IMR-90 (cell line): Measurements from ENCODE around the gene RHBDF1. TPM values are rescaled to one million over a fixed set of nuclear protein-coding genes. Genes with fewer than 3 reads are reported as not detected.

Experiments
- ATAC-seq: fragments of 200-7000 bp; cut with Tn5 transposase; 2 replicates; pipeline ENCODE4 v1.9.1; 2020; ENCODE audit warnings: low read depth, mild to moderate bottlenecking, moderate library complexity
- BruUV-seq: library from RNA; stranded (reverse); fragments of 400-500 nt; replicated peaks from 2 replicates; lab custom pipeline; 2021; lab: Mats Ljungman, UMichigan
- CTCF ChIA-PET: fragments of 300-600 bp; formaldehyde crosslinking; extraction: SDS; loops from one replicate; lab custom pipeline; 2021; ENCODE audit warnings: antibody characterized with exemption; lab: Yijun Ruan, JAX
- POLR2A ChIA-PET: fragments of 300-600 bp; sonication (Branson Sonifier 250); formaldehyde crosslinking; loops from one replicate; lab custom pipeline; 2022; ENCODE audit warnings: antibody characterized with exemption; ENCODE audit not compliant: unreplicated experiment; lab: Charles Lee
- DNase-seq: peaks from one replicate; pipeline ENCODE4 v3.0.0; 2013
- H2AFZ ChIP-seq: replicated peaks from 2 replicates; pipeline ENCODE3; 2013; ENCODE audit warnings: low read length, mild to moderate bottlenecking; ENCODE audit not compliant: poor library complexity
- H2AK5ac ChIP-seq: 2 replicates; pipeline ENCODE4 v1.6.1; 2013; ENCODE audit warnings: low read depth, low read length, inconsistent platforms
- H2AK9ac ChIP-seq: replicated peaks from 2 replicates; pipeline ENCODE3; 2013; ENCODE audit warnings: mild to moderate bottlenecking, low read depth, low read length, moderate library complexity; ENCODE audit not compliant: poor library complexity
- H2BK120ac ChIP-seq: 2 replicates; pipeline ENCODE4 v1.6.1; 2013; ENCODE audit warnings: low read depth, low read length, inconsistent platforms
- H2BK15ac ChIP-seq: 3 replicates; pipeline ENCODE4 v1.6.1; 2013; ENCODE audit warnings: low read depth, low read length, inconsistent platforms
- H2BK20ac ChIP-seq: 2 replicates; pipeline ENCODE4 v1.6.1; 2013; ENCODE audit warnings: low read depth, mild to moderate bottlenecking, inconsistent platforms, low read length, moderate library complexity
- H2BK5ac ChIP-seq: 2 replicates; pipeline ENCODE4 v1.6.1; 2013; ENCODE audit warnings: mild to moderate bottlenecking, low read depth, low read length, inconsistent platforms; ENCODE audit not compliant: poor library complexity, severe bottlenecking
- H3K14ac ChIP-seq: replicated peaks from 2 replicates; pipeline ENCODE4 v1.6.1; 2013; ENCODE audit warnings: low read depth, low read length, inconsistent platforms
- H3K18ac ChIP-seq: 2 replicates; pipeline ENCODE4 v1.6.1; 2013; ENCODE audit warnings: low read depth, low read length, control low read depth
- H3K23ac ChIP-seq: 2 replicates; pipeline ENCODE4 v1.6.1; 2013; ENCODE audit warnings: low read depth, low read length, inconsistent platforms
- H3K27ac ChIP-seq: 2 replicates; pipeline ENCODE4 v1.5.1; 2013; ENCODE audit warnings: mild to moderate bottlenecking, control low read depth, low read length; ENCODE audit not compliant: insufficient read depth
- H3K27me3 ChIP-seq: 2 replicates; pipeline ENCODE4 v1.6.1; 2013; ENCODE audit warnings: low read length; ENCODE audit not compliant: control insufficient read depth, insufficient read depth
- H3K36me3 ChIP-seq: 2 replicates; pipeline ENCODE4 v1.6.1; 2013; ENCODE audit warnings: low read length, mixed read lengths; ENCODE audit not compliant: control insufficient read depth, insufficient read depth
- H3K4ac ChIP-seq: 2 replicates; pipeline ENCODE4 v1.6.1; 2013; ENCODE audit warnings: low read depth, low read length, inconsistent platforms
- H3K4me1 ChIP-seq: 2 replicates; pipeline ENCODE4 v1.6.1; 2013; ENCODE audit warnings: low read length, mixed read lengths; ENCODE audit not compliant: control insufficient read depth, insufficient read depth
- H3K4me2 ChIP-seq: 2 replicates; pipeline ENCODE4 v1.6.1; 2013; ENCODE audit warnings: low read depth, mild to moderate bottlenecking, control low read depth, low read length, moderate library complexity
- H3K4me3 ChIP-seq: 2 replicates; pipeline ENCODE4 v1.5.1; 2013; ENCODE audit warnings: low read depth, mild to moderate bottlenecking, control low read depth, low read length, moderate library complexity; ENCODE audit not compliant: insufficient read depth
- H3K56ac ChIP-seq: 2 replicates; pipeline ENCODE4 v1.6.1; 2013; ENCODE audit warnings: low read length, inconsistent platforms; ENCODE audit not compliant: insufficient read depth; ENCODE audit errors: extremely low read depth
- H3K79me1 ChIP-seq, 2 experiments: 2 replicates each; pipeline ENCODE4 v1.6.1; 2013; ENCODE audit warnings: low read length in 2 of 2, inconsistent platforms in 1 of 2, low read depth in 1 of 2
- H3K9ac ChIP-seq: 2 replicates; pipeline ENCODE4 v1.6.1; 2013; ENCODE audit warnings: low read depth, low read length, control low read depth
- H3K9me1 ChIP-seq: 2 replicates; pipeline ENCODE4 v1.6.1; 2013; ENCODE audit warnings: low read length, inconsistent platforms; ENCODE audit not compliant: insufficient read depth
- H3K9me3 ChIP-seq: 2 replicates; pipeline ENCODE4 v1.6.1; 2013; ENCODE audit warnings: low read length; ENCODE audit not compliant: control insufficient read depth, insufficient read depth
- H4K20me1 ChIP-seq: 2 replicates; pipeline ENCODE4 v1.6.1; 2013; ENCODE audit warnings: low read length, inconsistent platforms; ENCODE audit not compliant: insufficient read depth
- H4K5ac ChIP-seq: 2 replicates; pipeline ENCODE4 v1.6.1; 2013; ENCODE audit warnings: mild to moderate bottlenecking, low read depth, low read length, control low read depth
- H4K8ac ChIP-seq, 2 experiments: 2 replicates each; pipeline ENCODE4 v1.6.1; 2013; ENCODE audit warnings: low read depth in 2 of 2, low read length in 2 of 2, control low read depth in 1 of 2, inconsistent platforms in 1 of 2
- H4K91ac ChIP-seq: 2 replicates; pipeline ENCODE4 v1.6.1; 2013; ENCODE audit warnings: low read depth, low read length, inconsistent platforms; ENCODE audit not compliant: insufficient read depth
- BHLHE40 ChIP-seq: fragments of 150-350 bp; IDR thresholded peaks from 2 replicates; pipeline ENCODE4 v1.6.1; 2016; ENCODE audit warnings: mild to moderate bottlenecking, low read depth, low read length
- CHD1 ChIP-seq: IDR thresholded peaks from 2 replicates; pipeline ENCODE4 v1.6.1; 2012; ENCODE audit warnings: low read depth, low read length, improper control_type of control experiment
- MAFK ChIP-seq: IDR thresholded peaks from 2 replicates; pipeline ENCODE4 v1.6.1; 2012; ENCODE audit warnings: low read depth, low read length, improper control_type of control experiment
- MAZ ChIP-seq: IDR thresholded peaks from 2 replicates; pipeline ENCODE4 v1.6.1; 2012; ENCODE audit warnings: low read depth, mild to moderate bottlenecking, low read length, improper control_type of control experiment, moderate library complexity, borderline replicate concordance
- MXI1 ChIP-seq: IDR thresholded peaks from 2 replicates; pipeline ENCODE4 v1.6.1; 2012; ENCODE audit warnings: low read depth, mild to moderate bottlenecking, low read length, moderate library complexity, borderline replicate concordance
- NFE2L2 ChIP-seq: fragments of 150-350 bp; IDR thresholded peaks from 2 replicates; pipeline ENCODE4 v1.6.1; 2016; ENCODE audit warnings: low read depth, mild to moderate bottlenecking, low read length
- POLR2A ChIP-seq: IDR thresholded peaks from 2 replicates; pipeline ENCODE4 v1.6.1; 2012; ENCODE audit warnings: mild to moderate bottlenecking, low read depth, low read length
- RAD21 ChIP-seq: IDR thresholded peaks from 2 replicates; pipeline ENCODE4 v1.6.1; 2012; ENCODE audit warnings: low read length, improper control_type of control experiment
- SMC3 ChIP-seq: fragments of 150-350 bp; IDR thresholded peaks from 2 replicates; pipeline ENCODE4 v1.6.1; 2016; ENCODE audit warnings: low read depth, mild to moderate bottlenecking, antibody characterized with exemption, low read length, moderate library complexity
- WGBS, 2 experiments: methylation state at CpG; one replicate each; pipeline versions ENCODE4 v1.1.5 to v1.1.7; 2013; ENCODE audit warnings: missing lambda C conversion rate in 2 of 2; ENCODE audit not compliant: insufficient read length in 1 of 2; ENCODE audit errors: extremely low coverage in 2 of 2; 5-methylcytosine and 5-hydroxymethylcytosine counted together
- dilution Hi-C: fragments of 300-500 bp; cut with HindIII; formaldehyde crosslinking; loops from one replicate; pipeline ENCODE4 v1.14.3; 2018; ENCODE audit warnings: low sequenced_read_pairs; ENCODE audit not compliant: unreplicated experiment
- in situ Hi-C: fragments of 300-500 bp; cut with MboI; formaldehyde crosslinking; loops from 3 replicates; pipeline ENCODE4 v1.14.3; 2019; ENCODE audit warnings: low sequenced_read_pairs, inconsistent platforms, mixed read lengths
- intact Hi-C: fragments of 100-400 bp; cut with micrococcal nuclease; formaldehyde crosslinking; loops from 2 replicates; pipeline ENCODE4 v1.10.0; 2022
- polyA plus RNA-seq, 3 experiments: library from polyadenylated mRNA; depleted of rRNA; stranded (reverse); fragments of >200 nt; gene quantifications; 2 replicates each; pipeline ENCODE4 v1.2.3, GENCODE V29; 2012; ENCODE audit warnings: low replicate concordance in 1 of 3
- total RNA-seq: library from RNA; depleted of rRNA; stranded (reverse); fragments of >200 nt; gene quantifications from 2 replicates; pipeline ENCODE4 v1.2.3, GENCODE V29; 2012
- TF ChIP-seq, protein P1 (sequence below): conservative IDR thresholded peaks from 2 replicates; pipeline ENCODE4 v1.5.1; 2012; ENCODE audit warnings: mild to moderate bottlenecking, low read depth, low read length, improper control_type of control experiment
- TF ChIP-seq, protein P2 (sequence below): fragments of 150-350 bp; IDR thresholded peaks from 2 replicates; pipeline ENCODE4 v1.6.1; 2016; ENCODE audit warnings: low read depth, mild to moderate bottlenecking, low read length, moderate library complexity, borderline replicate concordance
- TF ChIP-seq, protein P3 (sequence below): fragments of 150-350 bp; IDR thresholded peaks from 2 replicates; pipeline ENCODE4 v1.6.1; 2017; ENCODE audit warnings: mild to moderate bottlenecking, antibody characterized with exemption, low read length, low read depth

RHBDF1 gene
- total and polyA plus RNA-seq, 2 of the 4 experiments (the other 2 are of a cell fraction) = 13.8 to 86.6 TPM

DNA sequence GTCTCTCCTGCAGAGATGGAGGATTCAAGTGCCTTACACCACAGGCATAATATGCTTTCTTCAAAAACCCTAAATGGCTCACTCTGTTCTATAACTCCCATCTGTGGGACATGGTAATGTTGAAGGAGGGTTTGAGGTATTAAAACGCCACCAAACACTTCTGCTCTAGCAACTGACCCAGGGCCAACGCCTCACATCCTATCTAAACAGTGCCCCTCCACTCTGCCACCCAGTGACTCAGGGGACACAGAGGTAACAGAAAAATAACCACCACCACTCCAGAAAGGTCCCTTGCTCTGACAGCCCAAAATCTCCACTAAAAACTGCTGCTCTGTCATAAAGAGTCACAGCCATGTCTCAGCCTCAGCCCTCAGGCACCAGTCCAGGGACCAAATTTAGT, 48.3 kb upstream of the RHBDF1 start:
- no peaks in the 10 kb centered on the region for H3K9me3 ChIP-seq
- no peak overlapping the region for H4K91ac ChIP-seq
- H2BK120ac ChIP-seq = no peak overlapping the region
- H3K23ac ChIP-seq = no peak overlapping the region
- no peak overlapping the region for H3K9ac ChIP-seq
- no peak overlapping the region for H3K56ac ChIP-seq
- no peak overlapping the region for H2BK5ac ChIP-seq
- ChIA-PET POLR2A (no interaction called here), CTCF (no interaction called here)
- TF ChIP-seq, protein P1, sequence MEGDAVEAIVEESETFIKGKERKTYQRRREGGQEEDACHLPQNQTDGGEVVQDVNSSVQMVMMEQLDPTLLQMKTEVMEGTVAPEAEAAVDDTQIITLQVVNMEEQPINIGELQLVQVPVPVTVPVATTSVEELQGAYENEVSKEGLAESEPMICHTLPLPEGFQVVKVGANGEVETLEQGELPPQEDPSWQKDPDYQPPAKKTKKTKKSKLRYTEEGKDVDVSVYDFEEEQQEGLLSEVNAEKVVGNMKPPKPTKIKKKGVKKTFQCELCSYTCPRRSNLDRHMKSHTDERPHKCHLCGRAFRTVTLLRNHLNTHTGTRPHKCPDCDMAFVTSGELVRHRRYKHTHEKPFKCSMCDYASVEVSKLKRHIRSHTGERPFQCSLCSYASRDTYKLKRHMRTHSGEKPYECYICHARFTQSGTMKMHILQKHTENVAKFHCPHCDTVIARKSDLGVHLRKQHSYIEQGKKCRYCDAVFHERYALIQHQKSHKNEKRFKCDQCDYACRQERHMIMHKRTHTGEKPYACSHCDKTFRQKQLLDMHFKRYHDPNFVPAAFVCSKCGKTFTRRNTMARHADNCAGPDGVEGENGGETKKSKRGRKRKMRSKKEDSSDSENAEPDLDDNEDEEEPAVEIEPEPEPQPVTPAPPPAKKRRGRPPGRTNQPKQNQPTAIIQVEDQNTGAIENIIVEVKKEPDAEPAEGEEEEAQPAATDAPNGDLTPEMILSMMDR = no peak
- TF ChIP-seq BHLHE40 = no peak
- TF ChIP-seq POLR2A = no peak
- no peak for TF ChIP-seq MXI1
- no peak for TF ChIP-seq SMC3
- TF ChIP-seq NFE2L2 = no peak
- TF ChIP-seq, protein P2, sequence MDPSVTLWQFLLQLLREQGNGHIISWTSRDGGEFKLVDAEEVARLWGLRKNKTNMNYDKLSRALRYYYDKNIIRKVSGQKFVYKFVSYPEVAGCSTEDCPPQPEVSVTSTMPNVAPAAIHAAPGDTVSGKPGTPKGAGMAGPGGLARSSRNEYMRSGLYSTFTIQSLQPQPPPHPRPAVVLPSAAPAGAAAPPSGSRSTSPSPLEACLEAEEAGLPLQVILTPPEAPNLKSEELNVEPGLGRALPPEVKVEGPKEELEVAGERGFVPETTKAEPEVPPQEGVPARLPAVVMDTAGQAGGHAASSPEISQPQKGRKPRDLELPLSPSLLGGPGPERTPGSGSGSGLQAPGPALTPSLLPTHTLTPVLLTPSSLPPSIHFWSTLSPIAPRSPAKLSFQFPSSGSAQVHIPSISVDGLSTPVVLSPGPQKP = no peak
- no peak for TF ChIP-seq CHD1
- TF ChIP-seq MAZ = no peak
- TF ChIP-seq, protein P3, sequence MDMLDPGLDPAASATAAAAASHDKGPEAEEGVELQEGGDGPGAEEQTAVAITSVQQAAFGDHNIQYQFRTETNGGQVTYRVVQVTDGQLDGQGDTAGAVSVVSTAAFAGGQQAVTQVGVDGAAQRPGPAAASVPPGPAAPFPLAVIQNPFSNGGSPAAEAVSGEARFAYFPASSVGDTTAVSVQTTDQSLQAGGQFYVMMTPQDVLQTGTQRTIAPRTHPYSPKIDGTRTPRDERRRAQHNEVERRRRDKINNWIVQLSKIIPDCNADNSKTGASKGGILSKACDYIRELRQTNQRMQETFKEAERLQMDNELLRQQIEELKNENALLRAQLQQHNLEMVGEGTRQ = no peak
- TF ChIP-seq RAD21 = no peak
- TF ChIP-seq MAFK = no peak
- in situ Hi-C loops (no loop called here), dilution Hi-C loops (no loop called here), intact Hi-C loops (no loop called here)
- H3K36me3 ChIP-seq = peaks cover 19% of the 10 kb centered on the region
- H3K4me3 ChIP-seq = no peak overlapping the region
- H2AK5ac ChIP-seq = no peak overlapping the region
- no peak overlapping the region for H2BK20ac ChIP-seq
- H3K27ac ChIP-seq = no peak overlapping the region
- H3K4ac ChIP-seq = no peak overlapping the region
- no peak overlapping the region for H4K5ac ChIP-seq
- H2BK15ac ChIP-seq = no peak overlapping the region
- DNase-seq (no peak), ATAC-seq (no peak)
- H2AFZ ChIP-seq = no peak overlapping the region
- WGBS, 2 experiments = no CpG with 5 or more reads among the region's 2 CpGs
- peaks cover 20% of the 10 kb centered on the region for H4K20me1 ChIP-seq
- no peak overlapping the region for H3K4me2 ChIP-seq
- peaks cover 5% of the 10 kb centered on the region; the same call in 1 of the 2 replicates for H3K4me1 ChIP-seq
- H4K8ac ChIP-seq = no peak overlapping the region
- peaks cover 3% of the 10 kb centered on the region; the same call in 1 of the 2 replicates for H3K9me1 ChIP-seq
- no TSS peak for BruUV-seq
- H2AK9ac ChIP-seq = no peak overlapping the region
- H3K79me1 ChIP-seq = peaks cover 14 to 39% of the 10 kb centered on the region in 2 experiments; a peak in 3 of 4 replicates
- H3K14ac ChIP-seq = no peak overlapping the region
- no peaks in the 10 kb centered on the region for H3K27me3 ChIP-seq
- no peak overlapping the region for H3K18ac ChIP-seq
